Hypothalamus (tissue), 51 donors: ENCODE data around the gene HADHA.

ENCODE experiments used
- DNase-seq, 51 donors: peaks; one replicate each; lab custom pipeline; 2025; lab: John Stamatoyannopoulos, UW

The HADHA gene

GRCh38 chr2:26195040-26195984 is 49.1 kb downstream of the HADHA start:
- DNase-seq, result no peak

GRCh38 chr2:26193578-26194231 is 50.7 kb downstream of the HADHA start:
- DNase-seq, result no peak

DNA sequence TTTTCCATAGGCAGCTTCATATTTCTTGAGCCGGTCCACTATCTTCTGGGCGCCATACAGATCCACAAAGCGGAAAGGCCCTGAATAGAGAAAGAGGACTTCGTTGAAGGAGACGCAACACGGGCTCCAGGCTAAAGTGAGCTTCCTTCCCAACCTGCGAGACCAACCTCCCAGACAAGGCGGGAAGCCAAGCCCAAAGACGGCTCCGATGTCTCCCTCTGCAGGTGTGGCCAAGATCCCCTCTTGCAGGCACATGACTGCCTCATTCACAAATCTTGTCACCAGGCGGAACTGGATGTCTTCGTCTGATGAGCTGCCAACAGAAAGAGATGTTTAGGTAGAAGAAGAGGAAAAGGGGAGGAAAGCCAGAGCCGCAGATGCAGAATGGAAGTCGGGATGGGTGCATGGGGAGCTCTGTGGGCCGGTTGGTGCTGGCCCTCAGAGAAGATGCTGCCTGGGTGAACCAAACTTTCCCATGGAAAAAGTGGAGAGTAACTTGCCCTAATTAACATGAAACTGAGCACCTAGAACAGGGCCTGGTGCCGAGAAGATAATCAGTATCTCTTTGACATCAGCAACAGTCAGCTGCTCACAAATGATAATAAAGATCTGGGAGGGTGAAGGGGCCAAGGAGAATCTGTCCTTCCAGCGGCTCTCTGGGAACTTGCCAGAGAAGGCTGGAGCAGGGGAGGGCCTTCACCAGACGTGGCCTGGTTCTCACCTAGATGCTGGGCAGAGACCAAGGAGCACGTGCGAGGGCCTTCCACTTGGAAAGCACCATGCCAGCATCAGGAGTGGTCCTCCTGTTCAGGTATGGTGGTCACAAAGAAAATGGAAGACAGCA is 52.9 kb downstream of the HADHA start:
- DNase-seq, result no peak

- no peak for DNase-seq
These were observed 54.1 kb downstream of the HADHA start for GRCh38 chr2:26190369-26190768.

GRCh38 chr2:26189751-26190150 is 54.7 kb downstream of the HADHA start:
- peak in 4 of 51 donors; percentile 21 to 37 (median 30) for DNase-seq

GRCh38 chr2:26189123-26189522 is 55.3 kb downstream of the HADHA start:
- no peak for DNase-seq

DNA sequence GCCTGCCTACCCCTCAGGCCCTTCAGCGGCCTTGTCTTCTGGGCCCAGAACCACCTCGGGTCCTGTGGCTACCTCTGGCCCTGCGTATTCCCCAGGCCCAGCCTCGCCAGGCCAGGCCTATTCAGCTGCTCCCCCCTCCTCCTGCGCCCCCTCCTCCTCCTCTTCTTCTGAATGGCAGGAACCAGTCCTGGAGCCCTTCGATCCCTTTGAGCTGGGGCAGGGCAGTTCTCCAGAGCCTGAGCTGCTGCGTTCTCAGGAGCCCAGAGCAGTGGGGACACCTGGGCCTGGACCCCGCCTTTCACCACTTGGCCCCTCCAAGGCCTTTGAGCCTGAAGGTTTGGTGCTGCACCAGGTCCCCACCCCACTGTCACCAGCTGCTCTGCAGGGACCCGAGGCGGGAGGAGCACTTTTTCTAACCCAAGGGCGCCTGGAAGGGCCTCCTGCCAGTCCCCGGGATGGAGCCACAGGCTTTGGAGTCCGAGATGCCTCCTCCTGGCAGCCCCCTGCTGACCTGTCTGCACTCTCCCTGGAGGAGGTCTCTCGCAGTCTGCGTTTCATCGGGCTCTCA is 56.8 kb downstream of the HADHA start:
- DNase-seq, result no peak

DNA sequence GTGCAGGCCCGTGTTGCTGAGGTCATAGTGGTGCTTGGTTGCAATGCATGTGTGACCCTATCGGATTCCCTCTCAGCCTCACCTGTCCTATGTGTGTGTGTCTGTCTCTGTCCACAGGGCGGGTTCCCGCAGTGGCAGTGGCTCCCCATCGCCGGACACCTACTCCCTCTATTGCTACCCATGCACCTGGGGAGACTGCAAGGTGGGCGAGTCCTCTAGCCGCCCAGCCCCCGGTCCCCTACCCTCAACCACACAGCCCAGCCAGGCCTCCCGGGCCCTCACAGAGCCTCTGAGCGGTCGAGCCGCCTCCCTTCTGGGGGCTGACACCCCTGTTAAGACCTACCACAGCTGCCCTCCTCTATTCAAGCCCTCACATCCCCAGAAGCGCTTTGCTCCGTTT is 57.3 kb downstream of the HADHA start:
- no peak for DNase-seq

- DNase-seq, result no peak
These were observed 58.3 kb downstream of the HADHA start for GRCh38 chr2:26185954-26186770.

DNA sequence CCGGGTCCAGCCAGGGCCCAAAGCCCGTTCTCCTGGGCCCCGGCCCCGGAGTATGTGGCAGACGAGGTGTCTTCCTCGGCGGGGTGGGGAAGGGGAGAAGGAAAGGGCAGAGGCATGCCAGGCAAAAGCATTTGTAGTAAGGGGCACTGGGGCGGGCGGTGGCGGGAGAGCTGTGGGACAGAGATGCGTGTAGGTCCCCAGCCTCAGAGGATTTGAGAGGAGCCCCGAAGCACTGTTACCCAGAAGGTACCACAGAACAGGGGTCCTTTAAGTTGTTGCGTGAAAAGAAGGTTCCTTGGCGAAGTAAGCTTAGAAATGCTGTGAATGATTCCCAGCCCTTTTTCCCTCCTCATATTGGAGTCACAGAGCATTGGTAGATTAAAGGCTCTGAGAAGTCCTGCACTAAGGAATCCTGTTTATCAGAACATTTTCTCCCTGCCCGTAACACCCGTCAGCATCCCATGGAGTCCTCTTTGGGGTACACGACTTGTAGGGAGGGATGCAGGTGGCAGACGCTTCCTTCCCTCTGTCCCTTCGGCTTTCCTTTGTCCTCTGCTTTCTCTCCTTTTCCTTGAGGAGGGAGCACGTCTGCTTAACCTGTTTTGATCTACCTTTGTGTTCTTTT is 59.0 kb downstream of the HADHA start:
- DNase-seq, result no peak

DNA sequence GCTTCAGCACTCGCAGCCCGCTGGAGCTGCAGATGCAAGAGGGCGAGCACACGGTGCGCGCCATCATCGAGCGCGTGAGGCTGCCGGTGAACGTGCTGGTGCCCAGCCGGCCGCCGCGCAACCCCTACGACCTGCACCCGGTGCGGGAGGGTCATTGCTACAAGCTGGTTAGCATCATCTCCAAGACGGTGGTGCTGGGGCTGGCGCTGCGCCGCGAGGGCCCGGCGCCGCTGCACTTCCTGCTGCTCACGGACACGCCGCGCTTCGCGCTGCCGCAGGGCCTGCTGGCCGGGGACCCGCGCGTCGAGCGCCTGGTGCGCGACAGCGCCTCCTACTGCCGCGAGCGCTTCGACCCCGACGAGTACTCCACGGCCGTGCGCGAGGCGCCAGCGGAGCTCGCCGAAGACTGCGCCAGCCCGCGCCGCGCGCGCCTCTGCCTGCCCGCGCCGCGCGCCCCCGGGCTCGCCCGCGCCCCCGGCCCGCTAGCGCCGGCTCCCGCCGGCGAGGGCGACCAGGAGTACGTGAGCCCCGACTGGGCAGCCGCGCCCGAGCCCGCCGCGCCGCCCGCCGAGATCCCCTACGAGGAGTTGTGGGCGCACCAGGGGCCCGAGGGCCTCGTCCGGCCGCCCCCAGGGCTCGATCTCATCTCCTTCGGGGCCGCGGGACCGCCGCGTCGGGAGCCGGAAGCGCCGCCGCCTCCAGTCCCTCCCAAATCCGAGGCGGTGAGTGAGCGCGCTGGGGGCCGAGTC is 59.7 kb downstream of the HADHA start:
- DNase-seq, result peak in 11 of 51 donors; percentile 12 to 51 (median 47)

DNA sequence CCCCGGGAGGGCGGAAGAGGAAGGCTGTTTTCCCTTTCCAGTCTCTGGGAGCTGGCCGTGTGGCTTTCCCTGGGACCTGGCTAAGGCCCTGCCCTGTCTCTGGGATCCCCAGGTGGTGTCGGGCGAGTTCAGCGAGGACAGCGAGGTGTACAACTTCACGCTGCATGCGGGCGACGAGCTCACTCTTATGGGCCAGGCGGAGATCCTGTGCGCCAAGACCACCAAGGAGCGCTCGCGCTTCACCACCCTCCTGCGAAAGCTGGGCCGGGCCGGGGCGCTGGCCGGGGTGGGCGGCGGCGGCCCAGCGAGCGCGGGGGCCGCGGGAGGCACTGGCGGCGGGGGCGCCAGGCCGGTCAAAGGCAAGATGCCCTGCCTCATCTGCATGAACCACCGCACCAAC is 60.3 kb downstream of the HADHA start:
- no peak for DNase-seq

DNA sequence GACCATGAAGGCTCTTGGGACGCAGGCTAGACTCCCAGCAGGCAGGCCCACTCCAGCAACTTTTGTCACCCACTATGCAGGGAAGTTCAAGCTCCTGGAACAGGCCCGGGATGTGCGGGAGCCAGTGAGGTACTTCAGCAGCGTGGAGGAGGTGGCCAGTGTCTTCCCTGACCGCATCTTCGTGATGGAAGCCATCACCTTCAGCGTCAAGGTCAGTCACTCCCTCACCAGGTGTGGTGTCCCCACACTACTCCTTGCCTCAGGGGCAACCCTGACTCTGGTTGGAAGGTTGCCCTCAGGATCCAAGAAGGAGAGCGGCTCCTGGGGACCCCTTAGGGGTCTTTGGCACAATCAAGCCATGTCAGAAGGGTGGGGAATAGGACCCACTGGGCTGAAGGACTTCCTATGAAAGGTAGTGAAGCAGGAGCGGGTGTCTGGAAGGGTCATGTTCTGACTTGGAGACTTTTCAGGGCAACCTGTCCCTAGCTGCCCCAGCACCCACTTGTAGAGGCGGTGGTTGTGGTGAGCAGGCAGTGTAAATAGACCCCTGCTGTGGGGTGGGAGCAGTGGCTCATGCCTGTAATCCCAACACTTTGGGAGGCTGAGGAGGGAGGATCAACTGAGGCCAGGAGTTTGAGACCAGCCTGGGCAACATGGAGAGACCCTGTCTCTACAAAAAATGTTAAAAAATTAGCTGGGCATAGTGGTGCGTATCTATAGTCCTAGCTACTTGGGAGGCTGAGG is 61.4 kb downstream of the HADHA start:
- DNase-seq, result no peak

GRCh38 chr2:26182441-26182840 is 62.0 kb downstream of the HADHA start:
- no peak for DNase-seq

DNA sequence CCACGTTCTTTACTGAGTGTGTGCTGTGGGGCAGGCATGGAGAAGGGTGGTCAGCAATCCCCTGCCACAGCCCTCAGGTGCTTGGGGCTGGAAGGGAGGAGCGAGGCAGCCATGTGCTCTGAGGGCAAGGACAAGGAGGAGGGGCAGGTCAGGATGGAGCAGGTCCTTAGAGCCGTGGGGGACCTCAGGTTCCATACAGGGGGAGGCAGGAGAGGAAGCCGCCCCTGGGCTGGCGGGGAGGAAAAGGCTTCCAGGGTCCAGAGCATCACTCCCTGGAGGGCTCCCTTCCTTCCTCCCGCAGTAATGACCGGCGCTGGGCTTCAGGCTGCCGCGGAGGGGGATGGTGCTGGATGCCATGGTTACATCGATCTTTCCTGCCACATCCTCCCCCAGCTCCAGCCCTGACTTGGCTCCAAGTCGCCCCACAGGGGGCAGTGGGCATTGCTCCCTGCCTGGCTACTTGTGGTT is 65.0 kb downstream of the HADHA start:
- peak in 17 of 51 donors; percentile 14 to 65 (median 45) for DNase-seq

DNA sequence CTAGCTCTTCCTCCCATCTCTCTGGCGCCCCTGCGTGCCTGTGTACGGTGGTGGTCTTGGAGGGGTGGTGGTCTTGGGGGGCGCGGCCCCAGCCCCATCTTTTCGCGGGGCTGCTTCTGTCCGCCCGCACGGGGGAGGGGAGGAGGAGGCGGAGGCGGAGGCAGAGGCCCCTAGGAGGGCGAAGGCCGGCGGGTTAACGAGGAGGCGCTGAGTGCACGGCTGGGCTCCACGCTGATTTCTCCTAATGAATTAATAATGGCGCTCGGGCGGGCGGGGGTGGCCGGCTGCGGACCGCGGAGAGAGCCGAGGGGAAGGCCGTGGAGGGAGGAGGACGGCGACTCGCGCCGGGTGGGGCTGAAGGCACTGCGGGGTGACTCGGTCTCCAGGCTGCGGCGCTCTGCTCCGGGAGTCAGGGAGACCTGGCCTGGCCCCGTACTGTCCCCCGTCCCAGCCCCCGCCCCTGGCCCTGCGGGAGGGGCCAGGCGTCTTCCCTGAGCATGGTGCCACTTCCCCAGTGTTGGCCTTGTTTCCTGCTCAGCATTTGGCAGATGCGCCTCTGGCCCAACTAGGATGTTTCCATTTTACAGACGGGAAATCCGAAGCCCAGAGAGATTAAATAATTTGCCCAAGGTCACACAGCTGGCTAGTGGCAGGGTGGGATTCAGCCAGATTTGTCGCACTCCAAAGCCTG is 65.5 kb downstream of the HADHA start:
- peak in 20 of 51 donors; percentile 27 to 69 (median 40) for DNase-seq

DNA sequence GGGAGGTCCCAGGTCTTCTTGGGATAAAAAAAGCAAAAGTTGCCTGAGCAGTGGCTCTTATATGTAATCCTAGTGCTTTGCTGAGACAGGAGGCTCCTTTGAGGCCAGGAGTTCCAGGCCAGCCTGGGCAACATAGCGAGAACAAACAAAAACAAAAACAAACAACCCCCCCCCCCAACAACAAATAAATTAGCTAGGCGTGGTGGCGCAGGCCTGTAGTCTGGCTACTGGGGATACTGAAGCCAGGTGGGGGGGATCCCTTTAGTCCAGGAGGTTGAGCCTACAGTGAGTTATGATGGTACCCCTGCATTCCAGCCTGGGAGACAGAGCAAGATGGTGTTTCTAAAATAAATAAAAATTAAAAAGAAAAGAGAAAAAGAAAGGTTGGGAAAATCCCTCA is 66.2 kb downstream of the HADHA start:
- DNase-seq, result no peak
